PC-9 (cell line): ENCODE data around the gene RPS13. TPM values are rescaled to one million over a fixed set of nuclear protein-coding genes. Genes with fewer than 3 reads are reported as not detected.

ENCODE experiments used
- BruUV-seq: library from RNA; stranded (reverse); fragments of 400-500 nt; replicated peaks from 2 replicates; lab custom pipeline; 2021; lab: Mats Ljungman, UMichigan
- CTCF ChIA-PET: fragments of 300-600 bp; sonication (Branson Sonifier 250); formaldehyde crosslinking; loops from one replicate; lab custom pipeline; 2022; ENCODE audit warnings: antibody characterized with exemption; lab: Charles Lee
- POLR2A ChIA-PET: fragments of 300-600 bp; sonication (Branson Sonifier 250); formaldehyde crosslinking; loops from one replicate; lab custom pipeline; 2022; ENCODE audit warnings: antibody characterized with exemption; ENCODE audit not compliant: unreplicated experiment; lab: Charles Lee
- DNase-seq, 2 experiments: peaks; one replicate each; pipeline versions ENCODE4 v3.0.0 to v3.0.0-alpha.2; 2015 to 2022; ENCODE audit warnings: mixed read lengths in 1 of 2
- H2AFZ ChIP-seq: fragments of 200-600 bp; sonication (generic); 2 replicates; pipeline ENCODE4 v1.8.1; 2017; ENCODE audit warnings: antibody characterized with exemption
- H3F3A ChIP-seq: fragments of 200-600 bp; sonication (generic); 2 replicates; pipeline ENCODE4 v1.8.1; 2017; ENCODE audit warnings: antibody characterized with exemption, mild to moderate bottlenecking, low read depth; ENCODE audit not compliant: insufficient read depth
- H3K27ac ChIP-seq: fragments of 200-600 bp; sonication (generic); 2 replicates; pipeline ENCODE4 v1.6.1; 2016; ENCODE audit warnings: mixed run types
- H3K27me3 ChIP-seq: fragments of 200-600 bp; sonication (generic); 2 replicates; pipeline ENCODE4 v1.6.1; 2016; ENCODE audit warnings: low read depth, mixed run types; ENCODE audit not compliant: insufficient read depth
- H3K36me3 ChIP-seq: fragments of 200-600 bp; sonication (generic); 2 replicates; pipeline ENCODE4 v1.6.1; 2016; ENCODE audit warnings: low read depth, mixed run types
- H3K4me1 ChIP-seq: fragments of 200-600 bp; sonication (generic); replicated peaks from 2 replicates; pipeline ENCODE4 v1.6.1; 2016; ENCODE audit warnings: mixed run types; ENCODE audit not compliant: insufficient read depth
- H3K4me2 ChIP-seq: fragments of 200-600 bp; sonication (generic); 2 replicates; pipeline ENCODE4 v1.6.1; 2017; ENCODE audit warnings: mixed run types
- H3K4me3 ChIP-seq: fragments of 200-600 bp; sonication (generic); 2 replicates; pipeline ENCODE4 v1.6.1; 2016; ENCODE audit warnings: mixed run types
- H3K79me2 ChIP-seq: fragments of 200-600 bp; sonication (generic); 2 replicates; pipeline ENCODE4 v1.6.1; 2017; ENCODE audit warnings: low read depth, mixed run types
- H3K9me2 ChIP-seq: fragments of 200-600 bp; sonication (generic); 2 replicates; pipeline ENCODE4 v1.8.1; 2017; ENCODE audit warnings: mild to moderate bottlenecking; ENCODE audit not compliant: insufficient read depth
- H3K9me3 ChIP-seq: fragments of 200-600 bp; sonication (generic); 2 replicates; pipeline ENCODE4 v1.8.1; 2016; ENCODE audit warnings: low read depth; ENCODE audit not compliant: insufficient read depth
- H4K20me1 ChIP-seq: fragments of 200-600 bp; sonication (generic); 2 replicates; pipeline ENCODE4 v1.8.1; 2017; ENCODE audit not compliant: insufficient read depth
- EZH2 ChIP-seq: fragments of 200-600 bp; sonication (generic); IDR thresholded peaks from 2 replicates; pipeline ENCODE4 v1.8.0; 2017; ENCODE audit warnings: antibody characterized with exemption, low read depth
- intact Hi-C: fragments of 100-400 bp; cut with micrococcal nuclease; formaldehyde crosslinking; loops from one replicate; pipeline ENCODE4 v1.10.0; 2022; ENCODE audit not compliant: unreplicated experiment
- total RNA-seq: library from RNA; stranded (reverse); gene quantifications from 2 replicates; pipeline ENCODE4 v1.2.3, GENCODE V29; 2021
- TF ChIP-seq, protein P1 (sequence below): fragments of 200-600 bp; sonication (generic); conservative IDR thresholded peaks from 2 replicates; pipeline ENCODE4 v1.6.1; 2017; ENCODE audit warnings: mixed run types, antibody characterized with exemption, mild to moderate bottlenecking, moderate library complexity

Gene RPS13
- total RNA-seq, 1 experiment from 2014 or later: 839 TPM

DNA sequence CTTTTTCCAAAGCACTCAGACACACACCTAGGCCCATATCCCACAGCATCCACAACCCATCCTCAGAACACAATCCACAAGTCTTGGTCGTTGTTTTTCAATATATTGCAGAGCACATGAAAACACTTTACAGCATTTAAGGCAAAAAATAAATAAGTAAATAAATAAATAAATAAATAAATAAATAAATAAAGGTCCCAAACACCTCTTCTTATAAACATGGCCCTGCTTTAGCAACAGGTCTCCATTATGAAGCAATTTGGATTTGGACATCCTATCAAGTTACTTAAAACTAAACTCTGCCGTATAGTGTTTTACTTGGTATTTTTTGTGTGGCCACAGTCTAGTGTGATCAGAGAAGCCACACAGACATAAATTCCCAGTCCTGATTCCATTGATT, 52.5 kb downstream of the RPS13 start:
- H3K27ac ChIP-seq: no peak overlapping the region
- no peak overlapping the region for H3K4me3 ChIP-seq
- H3K9me3 ChIP-seq: no peaks in the 10 kb centered on the region
- TF ChIP-seq EZH2: no peak
- TF ChIP-seq, protein P1, sequence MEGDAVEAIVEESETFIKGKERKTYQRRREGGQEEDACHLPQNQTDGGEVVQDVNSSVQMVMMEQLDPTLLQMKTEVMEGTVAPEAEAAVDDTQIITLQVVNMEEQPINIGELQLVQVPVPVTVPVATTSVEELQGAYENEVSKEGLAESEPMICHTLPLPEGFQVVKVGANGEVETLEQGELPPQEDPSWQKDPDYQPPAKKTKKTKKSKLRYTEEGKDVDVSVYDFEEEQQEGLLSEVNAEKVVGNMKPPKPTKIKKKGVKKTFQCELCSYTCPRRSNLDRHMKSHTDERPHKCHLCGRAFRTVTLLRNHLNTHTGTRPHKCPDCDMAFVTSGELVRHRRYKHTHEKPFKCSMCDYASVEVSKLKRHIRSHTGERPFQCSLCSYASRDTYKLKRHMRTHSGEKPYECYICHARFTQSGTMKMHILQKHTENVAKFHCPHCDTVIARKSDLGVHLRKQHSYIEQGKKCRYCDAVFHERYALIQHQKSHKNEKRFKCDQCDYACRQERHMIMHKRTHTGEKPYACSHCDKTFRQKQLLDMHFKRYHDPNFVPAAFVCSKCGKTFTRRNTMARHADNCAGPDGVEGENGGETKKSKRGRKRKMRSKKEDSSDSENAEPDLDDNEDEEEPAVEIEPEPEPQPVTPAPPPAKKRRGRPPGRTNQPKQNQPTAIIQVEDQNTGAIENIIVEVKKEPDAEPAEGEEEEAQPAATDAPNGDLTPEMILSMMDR: no peak
- CTCF ChIA-PET: no interaction called here
- BruUV-seq: no TSS peak
- H3K4me1 ChIP-seq: no peaks in the 10 kb centered on the region
- no peaks in the 10 kb centered on the region for H4K20me1 ChIP-seq
- no peaks in the 10 kb centered on the region; the same call in 1 of the 2 replicates for H3K36me3 ChIP-seq
- no peaks in the 10 kb centered on the region for H3K27me3 ChIP-seq
- H3F3A ChIP-seq: no peaks in the 10 kb centered on the region
- no peak for DNase-seq
- POLR2A ChIA-PET: no interaction called here
- H3K9me2 ChIP-seq: no peaks in the 10 kb centered on the region
- H2AFZ ChIP-seq: no peak overlapping the region
- intact Hi-C loops: no loop called here
- no peak overlapping the region for H3K4me2 ChIP-seq
- H3K79me2 ChIP-seq: no peaks in the 10 kb centered on the region

Other genes with a start within 250 kb of the RPS13 start
- gene PLEKHA7, start 63.3 kb downstream of the RPS13 start, total RNA-seq: 26.9 and 28.3 TPM in 2 replicates
- gene PIK3C2A, start 130.3 kb upstream of the RPS13 start, total RNA-seq: 53.8 and 70.7 TPM in 2 replicates
- 22.4 and 29.7 TPM in 2 replicates for gene NUCB2, start 199.1 kb upstream of the RPS13 start, total RNA-seq